Stimulated activated effector memory CD8-positive, alpha-beta T cell treated with anti-CD3 and anti-CD28 coated beads, Interleukin-12 subunit alpha, Interleukin-12 subunit beta, amount 100 ng/mL, for 72 hours (primary cell): ENCODE results near the gene C1orf159.
"Not testable (repeated sequence)": the region's sequence is repeated elsewhere in the genome, so short reads cannot be mapped to it uniquely, and the experiment has no call there.

ENCODE experiments used
- ATAC-seq: fragments of 150-1000 bp; cut with Tn5 transposase; 2 replicates; pipeline ENCODE4 v1.10.0; 2021
- DNase-seq, 2 donors: peaks; one replicate each; pipeline ENCODE4 v3.0.0; 2021 to 2022; ENCODE audit warnings: low spot score in 2 of 2
- H3K27ac Mint-ChIP-seq: one replicate; pipeline ENCODE4 v1.8.0; 2022; ENCODE audit warnings: mild to moderate bottlenecking, mixed read lengths
- H3K36me3 Mint-ChIP-seq: one replicate; pipeline ENCODE4 v1.8.0; 2022; ENCODE audit warnings: mild to moderate bottlenecking, mixed read lengths
- H3K4me1 Mint-ChIP-seq: one replicate; pipeline ENCODE4 v1.8.0; 2022; ENCODE audit warnings: mixed read lengths
- H3K4me3 Mint-ChIP-seq: one replicate; pipeline ENCODE4 v1.8.0; 2022; ENCODE audit warnings: mild to moderate bottlenecking, mixed read lengths
- H3K9me3 Mint-ChIP-seq: one replicate; pipeline ENCODE4 v1.8.0; 2022; ENCODE audit warnings: mixed read lengths

Gene C1orf159

DNA sequence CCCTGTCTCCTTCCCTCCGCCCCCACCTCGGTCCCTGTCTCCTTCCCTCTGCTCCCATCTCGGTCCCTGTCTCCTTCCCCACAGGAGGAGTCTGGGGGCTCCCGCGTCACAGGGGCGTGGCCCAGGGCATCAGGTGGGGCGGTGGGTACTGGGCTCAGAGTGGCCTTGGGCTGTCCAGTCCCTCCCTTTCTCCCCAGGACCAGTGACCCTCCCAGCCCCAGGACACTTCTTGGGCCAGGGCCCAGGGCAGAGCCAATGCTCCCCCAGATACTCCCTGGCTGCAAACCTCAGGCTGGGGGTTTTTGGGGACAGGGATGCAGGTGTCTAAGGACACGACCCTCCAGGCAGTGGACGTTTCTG, 35.0 kb downstream of the C1orf159 start:
- no peak overlapping the region for H3K4me3 Mint-ChIP-seq
- H3K4me1 Mint-ChIP-seq: no peaks in the 10 kb centered on the region
- H3K36me3 Mint-ChIP-seq: peaks cover 8% of the 10 kb centered on the region
- no peak for DNase-seq
- ATAC-seq: no peak
- H3K9me3 Mint-ChIP-seq: no peaks in the 10 kb centered on the region
- no peak overlapping the region for H3K27ac Mint-ChIP-seq

DNA sequence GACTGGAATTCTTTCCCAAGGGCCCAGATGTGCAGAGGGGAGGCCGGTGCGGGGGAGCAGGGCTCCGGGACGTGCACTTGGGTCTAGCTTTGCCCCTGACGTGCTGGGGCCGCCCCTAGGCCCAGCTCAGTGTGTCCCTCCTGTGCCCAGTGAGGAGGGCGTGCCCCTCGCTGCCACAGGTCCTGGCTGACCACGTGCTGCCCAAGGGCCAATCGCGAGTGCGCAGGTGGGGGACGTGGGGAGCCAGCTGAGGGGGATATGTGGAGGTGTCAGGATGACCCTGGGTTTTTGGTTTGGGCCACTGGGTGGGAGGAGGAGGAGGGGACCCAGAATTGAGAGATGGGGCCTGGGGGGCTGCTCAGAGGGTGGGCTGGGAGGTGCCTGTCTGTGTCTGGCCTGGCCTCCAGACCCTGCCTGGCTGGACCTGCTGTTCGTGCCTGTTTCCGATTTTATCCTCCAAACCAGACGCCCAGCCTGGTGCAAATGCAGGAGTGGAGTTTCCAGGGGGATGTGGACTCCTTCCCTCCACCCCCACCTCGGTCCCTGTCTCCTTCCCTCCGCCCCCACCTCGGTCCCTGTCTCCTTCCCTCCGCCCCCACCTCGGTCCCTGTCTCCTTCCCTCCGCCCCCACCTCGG, 35.6 kb downstream of the C1orf159 start:
- Mint-ChIP-seq H3K36me3 (peaks cover 8% of the 10 kb centered on the region), H3K9me3 (no peaks in the 10 kb centered on the region), H3K27ac (no peak overlapping the region), H3K4me3 (peak overlapping the region; percentile 58), H3K4me1 (no peaks in the 10 kb centered on the region)
- DNase-seq (no peak), ATAC-seq (peak; percentile 54)

DNA sequence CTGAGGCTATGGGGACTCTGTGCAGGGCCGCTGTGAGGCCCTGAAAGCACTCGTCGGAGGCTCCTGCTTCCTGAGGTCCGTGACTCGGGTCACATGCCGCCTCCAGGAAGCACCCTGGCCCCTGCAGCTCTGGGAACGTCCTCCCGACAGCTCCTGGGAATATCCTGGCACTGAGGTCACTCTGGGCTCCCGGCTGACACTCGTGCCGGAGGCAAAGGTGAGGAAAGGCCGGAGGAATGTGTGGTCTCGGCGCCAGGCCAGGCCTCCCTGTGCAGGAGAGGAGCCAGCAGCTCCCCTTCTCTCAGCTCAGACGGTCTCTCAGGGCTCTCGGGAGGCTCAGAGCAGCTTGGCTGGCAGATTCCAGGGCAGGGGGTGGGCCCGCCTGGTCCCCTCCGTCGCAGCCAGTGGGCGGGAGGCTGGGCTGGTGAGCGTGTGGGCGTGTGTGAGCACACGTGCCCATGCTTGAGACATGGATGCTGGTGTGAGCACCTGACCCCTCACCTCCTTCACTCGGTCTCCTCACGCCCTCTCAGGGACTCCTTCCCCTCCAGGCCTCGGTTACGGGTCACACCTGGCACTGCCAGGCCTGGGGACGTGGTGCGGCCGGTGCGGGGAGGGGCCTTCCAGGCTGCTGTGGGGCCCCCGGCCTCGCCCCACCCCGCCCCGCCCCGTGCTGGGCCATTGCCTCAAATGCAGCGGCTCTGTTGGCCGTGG, 36.3 kb downstream of the C1orf159 start:
- Mint-ChIP-seq H3K9me3 (no peaks in the 10 kb centered on the region), H3K4me1 (peaks cover 3% of the 10 kb centered on the region), H3K36me3 (peaks cover 13% of the 10 kb centered on the region), H3K4me3 (peak overlapping the region; percentile 58), H3K27ac (peak overlapping the region; percentile 56)
- ATAC-seq (peak; percentile 68), DNase-seq (peak in 1 of 2 donors; percentile 19)

DNA sequence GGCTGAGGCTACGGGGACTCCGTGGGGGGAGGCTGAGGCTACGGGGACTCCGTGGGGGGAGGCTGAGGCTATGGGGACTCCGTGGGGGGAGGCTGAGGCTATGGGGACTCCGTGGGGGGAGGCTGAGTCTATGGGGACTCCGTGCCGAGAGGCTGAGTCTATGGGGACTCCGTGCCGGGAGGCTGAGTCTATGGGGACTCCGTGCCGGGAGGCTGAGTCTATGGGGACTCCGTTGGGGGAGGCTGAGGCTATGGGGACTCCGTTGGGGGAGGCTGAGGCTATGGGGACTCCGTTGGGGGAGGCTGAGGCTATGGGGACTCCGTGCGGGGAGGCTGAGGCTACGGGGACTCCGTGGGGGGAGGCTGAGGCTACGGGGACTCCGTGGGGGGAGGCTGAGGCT, 38.5 kb downstream of the C1orf159 start:
- not testable (repeated sequence) for H3K9me3 Mint-ChIP-seq, H3K4me1 Mint-ChIP-seq, DNase-seq, H3K27ac Mint-ChIP-seq, ATAC-seq, H3K4me3 Mint-ChIP-seq
- H3K36me3 Mint-ChIP-seq: peaks cover 14% of the 10 kb centered on the region

DNA sequence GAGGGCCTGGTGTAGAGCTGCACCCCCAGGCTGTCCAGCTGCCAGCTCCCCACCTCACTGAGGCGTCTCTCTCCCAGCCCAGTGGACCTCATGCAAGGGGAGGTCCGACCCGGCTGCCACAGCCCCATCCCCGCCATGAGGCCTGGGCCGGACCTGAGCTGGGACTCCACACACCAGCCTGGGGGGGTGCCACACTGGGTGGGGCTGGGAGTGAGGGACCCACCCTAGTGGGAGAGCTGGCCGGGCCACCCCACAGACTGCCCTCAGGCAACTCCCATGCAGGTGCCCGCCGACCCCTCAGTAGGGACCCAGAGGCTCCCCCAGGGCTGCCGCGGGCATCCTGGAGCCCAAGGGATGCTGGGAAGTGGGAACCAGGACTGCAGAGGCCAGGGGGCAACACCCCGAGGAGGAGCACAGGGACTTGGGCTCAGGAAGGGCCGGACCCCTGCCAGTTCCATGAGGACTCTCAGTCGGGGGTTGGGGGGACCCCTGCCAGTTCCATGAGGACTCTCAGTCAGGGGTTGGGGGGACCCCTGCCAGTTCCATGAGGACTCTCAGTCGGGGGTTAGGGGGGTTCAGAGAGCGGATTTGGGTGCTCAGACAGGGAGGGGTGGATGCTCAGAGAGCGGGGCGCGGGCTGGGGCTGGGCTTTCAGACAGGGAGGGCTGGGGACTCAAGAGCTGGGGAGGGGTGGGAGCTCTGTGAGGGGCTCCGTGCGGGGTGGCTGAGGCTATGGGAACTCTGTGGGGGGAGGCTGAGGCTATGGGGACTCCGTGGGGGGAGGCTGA, 40.5 kb downstream of the C1orf159 start:
- no peak for DNase-seq
- Mint-ChIP-seq H3K36me3 (peaks cover 5% of the 10 kb centered on the region), H3K4me1 (peaks cover 5% of the 10 kb centered on the region), H3K4me3 (no peak overlapping the region), H3K27ac (peak overlapping the region; percentile 63), H3K9me3 (no peaks in the 10 kb centered on the region)
- no peak for ATAC-seq

DNA sequence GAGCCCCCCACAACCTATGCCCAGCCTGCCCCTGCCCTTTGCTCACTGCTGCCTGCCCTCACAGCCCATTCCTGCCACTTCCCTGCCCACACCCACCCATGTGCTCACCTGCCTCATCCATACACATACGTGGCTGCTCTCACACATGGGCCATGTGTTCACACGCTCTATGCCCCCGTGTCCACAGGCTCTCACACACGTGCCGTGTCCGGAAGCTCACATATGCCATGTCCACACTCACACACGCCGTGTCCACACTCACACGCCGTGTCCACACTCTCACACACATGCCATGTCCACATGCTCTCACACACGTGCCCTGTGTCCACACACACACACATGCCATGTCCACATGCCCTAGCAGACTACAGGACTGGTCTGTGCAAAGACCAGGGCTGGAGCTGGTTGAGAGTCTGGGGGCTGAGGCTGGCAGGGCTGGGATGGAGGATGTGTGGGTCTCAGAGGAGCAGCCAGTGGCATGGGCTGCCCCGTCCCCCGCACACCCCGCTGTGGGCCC, 41.2 kb downstream of the C1orf159 start:
- Mint-ChIP-seq H3K4me1 (peaks cover 11% of the 10 kb centered on the region), H3K9me3 (no peaks in the 10 kb centered on the region), H3K36me3 (peaks cover 5% of the 10 kb centered on the region), H3K27ac (peak overlapping the region; percentile 63), H3K4me3 (no peak overlapping the region)
- DNase-seq: no peak
- no peak for ATAC-seq

DNA sequence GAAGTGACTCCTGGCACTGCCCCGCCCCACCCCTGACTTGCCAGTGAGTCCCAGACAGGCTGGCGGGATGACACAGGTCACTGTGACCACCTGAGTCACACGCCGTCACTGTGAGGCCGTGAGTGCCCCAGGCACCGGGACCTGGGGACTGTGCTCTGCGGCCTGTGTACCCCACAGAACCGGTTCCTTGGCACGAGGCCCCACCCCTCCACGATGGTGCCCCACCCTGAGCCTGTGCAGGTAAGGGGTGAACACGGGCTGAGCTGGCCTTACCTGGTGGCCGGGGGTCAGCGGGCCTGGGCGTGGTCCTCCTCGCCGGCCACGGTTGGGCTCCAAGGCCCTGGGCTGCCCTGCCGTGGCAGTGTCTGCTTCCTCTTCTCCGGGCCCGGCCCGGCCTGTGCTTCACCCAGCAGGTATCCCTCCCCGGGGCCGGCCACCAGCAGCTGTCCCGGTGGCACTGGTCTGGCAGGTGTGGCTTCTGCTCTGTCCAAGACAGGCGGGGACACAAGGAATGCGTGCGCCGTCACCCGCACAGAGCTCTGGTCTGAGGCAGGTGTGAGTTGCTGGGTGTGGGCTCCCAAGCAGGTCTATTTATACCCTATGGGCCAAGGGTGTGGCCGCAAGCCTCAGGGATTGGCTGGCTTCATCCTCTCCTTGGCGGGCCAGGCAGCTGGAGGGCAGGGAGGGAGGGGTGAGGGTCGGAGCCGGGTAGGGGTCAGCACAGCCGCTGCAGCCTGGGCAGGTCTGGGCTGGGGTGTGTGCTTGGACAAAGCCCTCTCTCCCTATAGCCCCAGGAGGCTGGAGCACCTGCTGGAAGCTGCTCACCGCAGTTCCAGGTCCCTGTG, 41.9 kb downstream of the C1orf159 start, which contains the start of gene RNF223:
Gene RNF223, minus strand, starts transcription at position 564 of the 845 bp plus-strand sequence. CDS start 1,740 bp downstream, outside the sequence.
- H3K4me3 Mint-ChIP-seq: no peak within 1 kb of the TSS
- ATAC-seq (no peak), DNase-seq (no peak)
- H3K4me1 Mint-ChIP-seq: peaks cover 11% of the 10 kb centered on the region
- no peaks in the 10 kb centered on the region for H3K9me3 Mint-ChIP-seq
- peak within 1 kb of the TSS; percentile 63 for H3K27ac Mint-ChIP-seq
- peaks cover 5% of the 10 kb centered on the region for H3K36me3 Mint-ChIP-seq

DNA sequence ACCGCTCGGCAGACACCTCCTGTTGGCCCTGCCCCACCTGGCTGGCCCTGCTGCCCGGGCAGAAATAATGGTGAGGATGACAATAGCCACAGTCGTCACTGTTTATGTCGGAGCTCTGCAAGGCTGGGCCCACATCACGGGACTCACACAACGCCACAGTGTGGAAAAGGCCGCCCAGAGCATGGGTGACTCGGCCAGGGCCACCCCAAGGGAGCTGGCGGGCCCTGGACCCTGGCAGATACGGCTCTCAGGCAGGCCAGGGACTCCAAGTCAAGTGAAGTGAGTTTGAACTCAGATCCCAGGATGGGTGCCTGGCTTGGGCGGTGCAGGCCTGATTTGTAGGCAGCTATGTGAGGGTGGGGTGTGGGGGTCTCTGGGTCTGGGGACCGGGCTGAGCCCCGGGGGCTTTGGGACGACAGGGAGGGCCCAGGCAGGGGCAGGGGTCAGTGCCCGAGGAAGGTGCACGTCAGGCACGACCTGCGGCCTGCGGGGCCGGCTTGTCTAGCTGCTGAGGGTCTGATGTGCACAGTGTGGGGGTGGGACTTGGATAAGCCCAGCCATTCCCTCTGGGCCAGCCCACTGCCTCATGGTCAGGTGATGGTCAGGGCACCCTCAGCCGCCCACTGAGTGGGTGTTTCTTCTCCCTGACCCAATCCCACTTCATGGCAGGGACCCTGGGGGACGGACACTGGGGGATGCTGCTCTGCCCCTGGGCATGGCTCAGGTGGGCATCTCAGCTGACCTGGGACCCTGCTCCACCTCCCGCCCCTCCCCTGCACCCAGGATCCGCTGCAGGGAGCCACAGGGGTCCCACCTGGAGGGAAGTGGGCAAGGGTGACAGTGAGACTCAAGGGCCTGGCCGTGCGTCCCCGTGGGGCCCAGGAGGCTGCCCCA, 42.8 kb downstream of the C1orf159 start:
- H3K9me3 Mint-ChIP-seq: no peaks in the 10 kb centered on the region
- H3K4me1 Mint-ChIP-seq: peaks cover 16% of the 10 kb centered on the region
- no peak for DNase-seq
- H3K36me3 Mint-ChIP-seq: peaks cover 11% of the 10 kb centered on the region
- no peak for ATAC-seq
- peak overlapping the region; percentile 73 for H3K27ac Mint-ChIP-seq
- H3K4me3 Mint-ChIP-seq: no peak overlapping the region

DNA sequence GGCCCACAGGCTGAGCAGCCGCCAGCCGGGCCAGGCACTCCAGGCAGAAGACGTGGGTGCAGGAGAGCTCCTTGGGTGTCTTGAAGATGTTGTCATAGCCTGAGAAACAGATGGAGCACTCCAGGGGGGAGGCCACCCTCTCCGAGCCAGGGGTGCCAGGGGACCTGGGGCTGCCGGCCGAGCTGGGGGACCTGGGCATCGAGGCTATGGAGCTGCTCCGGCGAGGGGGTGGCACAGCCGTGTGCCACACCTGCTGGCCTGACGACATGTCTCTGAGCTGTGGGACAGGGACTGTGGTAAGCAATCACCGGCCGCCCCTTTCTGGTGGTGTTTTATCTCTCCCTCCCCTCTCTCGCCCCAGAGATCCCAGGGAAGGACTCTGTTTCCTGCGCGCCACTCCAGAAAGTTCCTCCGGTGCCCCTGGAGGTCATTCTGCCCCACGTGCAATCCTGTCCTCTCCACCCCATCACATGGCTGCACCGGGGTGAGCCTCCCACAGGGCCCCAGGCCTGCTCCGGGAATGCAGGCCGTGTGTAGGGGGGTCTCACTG, 43.5 kb downstream of the C1orf159 start:
- H3K36me3 Mint-ChIP-seq: peaks cover 12% of the 10 kb centered on the region
- DNase-seq: no peak
- H3K4me3 Mint-ChIP-seq: no peak overlapping the region
- ATAC-seq: no peak
- H3K4me1 Mint-ChIP-seq: peaks cover 16% of the 10 kb centered on the region
- H3K27ac Mint-ChIP-seq: peak overlapping the region; percentile 73
- H3K9me3 Mint-ChIP-seq: no peaks in the 10 kb centered on the region

DNA sequence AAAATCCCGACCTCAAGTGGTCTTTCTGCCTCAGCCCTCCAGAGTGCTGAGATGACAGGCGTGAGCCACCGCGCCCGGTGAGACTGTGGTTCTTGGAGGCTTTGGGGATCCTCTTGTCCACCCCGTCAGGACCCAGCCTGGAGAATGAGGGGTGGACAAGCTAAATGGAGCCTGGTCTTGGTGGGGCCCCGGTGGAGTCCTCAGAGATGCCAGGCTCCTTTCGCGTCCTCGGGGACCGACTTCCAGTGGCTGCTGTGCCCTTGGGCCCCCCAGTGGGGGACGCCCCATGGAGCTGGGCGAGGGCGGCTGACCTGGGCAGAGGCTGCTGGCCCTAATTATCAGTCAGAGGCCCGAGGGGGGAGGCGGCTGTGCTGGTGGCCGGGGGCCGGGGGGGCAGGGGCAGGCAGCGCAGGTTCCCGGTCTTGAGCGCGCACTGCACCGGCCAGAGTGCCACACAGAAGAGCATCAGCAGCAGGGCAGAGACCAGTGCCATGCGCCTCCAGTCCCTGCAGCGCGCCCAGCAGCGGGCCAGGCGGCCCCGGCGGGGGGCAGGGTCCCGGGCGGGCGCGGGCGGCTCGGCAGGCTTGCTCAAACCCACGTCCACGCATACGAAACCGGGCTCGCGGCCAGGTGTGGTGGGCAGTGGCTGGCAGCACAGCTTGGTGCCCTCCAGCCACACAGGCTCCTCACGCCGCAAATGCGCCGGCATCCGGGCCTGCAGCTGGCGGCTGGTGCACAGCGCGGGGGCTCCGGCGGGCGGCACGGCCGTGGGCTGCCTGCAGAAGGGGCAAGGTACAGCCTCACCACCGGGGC, 44.2 kb downstream of the C1orf159 start:
- peaks cover 14% of the 10 kb centered on the region for H3K36me3 Mint-ChIP-seq
- H3K4me1 Mint-ChIP-seq: peaks cover 17% of the 10 kb centered on the region
- no peak for DNase-seq
- H3K9me3 Mint-ChIP-seq: no peaks in the 10 kb centered on the region
- H3K4me3 Mint-ChIP-seq: no peak overlapping the region
- no peak overlapping the region for H3K27ac Mint-ChIP-seq
- no peak for ATAC-seq

DNA sequence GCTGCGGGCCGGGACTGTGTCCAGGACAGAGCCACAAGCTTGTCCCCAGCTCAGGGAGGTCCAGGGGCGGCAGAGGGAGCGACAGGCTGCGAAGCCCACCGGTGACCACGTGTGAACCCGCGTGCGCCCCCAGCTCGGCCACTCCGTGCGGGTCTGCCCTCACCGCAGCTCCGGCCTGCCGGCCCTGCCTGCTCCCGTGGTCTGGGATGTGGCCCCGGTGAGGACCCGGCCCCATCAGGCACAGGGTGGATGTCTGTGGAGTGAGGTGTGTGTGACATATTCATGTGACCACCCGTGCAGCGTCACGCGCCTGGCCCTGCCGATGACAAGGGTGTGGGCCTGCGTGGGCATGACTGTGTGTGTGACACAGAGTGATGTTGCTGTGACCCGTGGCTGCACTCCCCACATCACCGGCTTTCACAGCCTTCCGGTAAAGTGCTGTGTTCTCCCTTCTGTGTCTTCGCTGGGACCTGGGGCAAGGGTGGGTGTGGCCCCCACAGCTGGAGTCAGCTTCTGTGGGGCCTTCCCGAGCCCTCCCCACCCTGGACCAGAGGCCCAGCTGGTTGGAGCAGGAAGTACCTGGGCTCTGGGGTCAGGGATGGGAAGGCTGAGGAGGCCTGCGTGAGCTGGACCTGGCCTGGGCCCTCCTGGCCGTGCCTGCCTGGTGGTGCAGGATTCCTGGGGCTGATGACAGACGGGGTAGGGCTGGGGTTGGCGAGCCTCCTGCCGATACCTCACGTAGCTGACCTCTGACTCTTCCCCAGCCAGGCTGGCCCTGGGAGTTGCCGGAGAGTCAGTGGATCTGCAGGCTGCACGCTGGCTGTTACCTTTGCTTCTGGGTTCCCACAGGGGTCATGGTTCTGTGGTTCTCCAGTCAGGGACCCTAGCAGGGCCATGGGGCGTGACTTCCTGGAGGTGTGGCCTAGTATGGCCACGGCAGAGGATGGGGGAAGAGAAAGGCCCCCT, 45.9 kb downstream of the C1orf159 start:
- peak; percentile 63 for ATAC-seq
- H3K36me3 Mint-ChIP-seq: peaks cover 30% of the 10 kb centered on the region
- no peak for DNase-seq
- peaks cover 33% of the 10 kb centered on the region for H3K4me1 Mint-ChIP-seq
- H3K4me3 Mint-ChIP-seq: peak overlapping the region; percentile 63
- H3K27ac Mint-ChIP-seq: peak overlapping the region; percentile 54
- H3K9me3 Mint-ChIP-seq: no peaks in the 10 kb centered on the region

DNA sequence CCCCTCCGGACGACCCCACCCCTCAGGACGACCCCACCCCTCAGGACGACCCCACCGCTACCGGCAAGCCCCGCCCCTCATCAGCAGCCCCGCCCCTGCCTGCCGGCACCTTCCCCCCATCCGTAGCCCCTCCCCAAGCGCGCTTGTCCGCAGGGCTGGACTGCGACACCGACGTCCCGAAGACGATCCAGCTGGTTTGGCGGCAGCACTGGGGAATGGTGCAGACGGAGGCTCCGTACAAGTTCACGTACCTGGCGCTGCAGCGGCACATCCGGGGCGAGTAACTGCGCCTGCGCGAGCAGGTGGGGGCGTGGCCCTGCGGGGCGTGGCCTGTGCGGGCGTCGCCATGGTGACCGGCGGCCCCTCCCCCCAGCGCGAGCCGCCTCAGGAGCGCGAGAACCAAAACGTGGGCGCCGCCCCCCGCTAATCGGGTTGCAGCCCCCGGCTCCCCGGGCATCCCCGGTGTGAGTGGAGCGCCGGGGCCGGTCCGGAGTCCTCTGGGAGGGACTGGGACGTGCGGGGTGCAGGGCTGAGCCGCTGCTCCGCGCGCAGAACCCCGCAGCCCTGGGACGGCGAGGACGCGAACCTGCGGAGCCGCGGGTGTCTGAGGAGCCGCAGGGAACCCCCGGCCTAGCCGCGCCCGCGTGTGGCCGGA, 46.7 kb downstream of the C1orf159 start:
- no peaks in the 10 kb centered on the region for H3K9me3 Mint-ChIP-seq
- DNase-seq (peak; percentile 97 to 98), ATAC-seq (peak; percentile 36)
- H3K4me3 Mint-ChIP-seq: peak overlapping the region; percentile 63
- H3K4me1 Mint-ChIP-seq: peaks cover 32% of the 10 kb centered on the region
- H3K36me3 Mint-ChIP-seq: peaks cover 30% of the 10 kb centered on the region
- H3K27ac Mint-ChIP-seq: no peak overlapping the region
